Heart right ventricle (tissue), 16 donors: ENCODE results near the gene PRKAG3. TPM values are rescaled to one million over a fixed set of nuclear protein-coding genes. Genes with fewer than 3 reads are reported as not detected.

Experiments
- ATAC-seq, 8 donors: fragments of 200-7000 bp; cut with Tn5 transposase; one replicate each; pipeline ENCODE4 v1.9.1; 2020; ENCODE audit warnings: mild to moderate bottlenecking in 8 of 8, moderate library complexity in 8 of 8, moderate number of reproducible peaks in 1 of 8
- DNase-seq, 2 donors: peaks; one replicate each; pipeline ENCODE4 v3.0.0-alpha.2; 2020
- H3K27ac ChIP-seq, 10 donors: fragments of 200-600 bp; sonication (generic) in 2 of 10; one replicate each; pipeline versions ENCODE4 v1.5.0 to v1.8.0; 2020 to 2022; ENCODE audit warnings: mild to moderate bottlenecking in 3 of 10
- H3K27me3 ChIP-seq, 7 donors: fragments of 200-600 bp; one replicate each; pipeline ENCODE4 v1.8.0; 2021 to 2022; ENCODE audit warnings: mild to moderate bottlenecking in 2 of 7
- H3K36me3 ChIP-seq, 9 donors: fragments of 200-600 bp; sonication (generic) in 1 of 9; one replicate each; pipeline versions ENCODE4 v1.5.0 to v1.8.0; 2020 to 2022; ENCODE audit warnings: mild to moderate bottlenecking in 2 of 9
- H3K4me1 ChIP-seq, 9 donors: fragments of 200-600 bp; sonication (generic) in 1 of 9; one replicate each; pipeline versions ENCODE4 v1.5.0 to v1.8.0; 2020 to 2022; ENCODE audit warnings: mild to moderate bottlenecking in 4 of 9
- H3K4me3 ChIP-seq, 10 donors: fragments of 200-600 bp; sonication (generic) in 2 of 10; one replicate each; pipeline versions ENCODE4 v1.5.0 to v1.8.0; 2020 to 2022; ENCODE audit warnings: mild to moderate bottlenecking in 7 of 10, moderate library complexity in 2 of 10
- H3K9me3 ChIP-seq, 11 donors: fragments of 200-600 bp in 10 of 11; sonication (generic) in 2 of 11; one replicate each; pipeline versions ENCODE4 v1.5.0 to v1.8.0; 2013 to 2022; ENCODE audit warnings: mild to moderate bottlenecking in 2 of 11, control low read depth in 1 of 11, moderate library complexity in 1 of 11
- WGBS, 2 donors: extraction: QIAGEN DNeasy Blood & Tissue Kit; methylation state at CpG; one replicate each; pipeline ENCODE4 v1.1.7; 2013; ENCODE audit warnings: inconsistent platforms in 1 of 2; 5-methylcytosine and 5-hydroxymethylcytosine counted together
- intact Hi-C, 10 donors: fragments of 100-400 bp; cut with DNase I; formaldehyde crosslinking; loops; one replicate each; pipeline versions ENCODE4 v1.11.1 to v1.14.2; 2022
- polyA plus RNA-seq, 2 donors: library from polyadenylated mRNA; stranded (reverse); fragments of 200-250 nt; gene quantifications; one replicate each; pipeline ENCODE4 v1.2.3, GENCODE V29; 2013
- total RNA-seq, 10 donors: library from RNA; stranded (reverse); fragmentation: NEBNext Ultra II Directional in 3 of 10; extraction: Animal tissue kit (Norgen Biotek cat#: 25700) in 3 of 10; gene quantifications; one replicate each; pipeline versions ENCODE4 v1.2.1 to v1.2.4, GENCODE V29; 2021 to 2023
- TF ChIP-seq, protein P1 (sequence below), 9 donors: fragments of 200-600 bp; sonication (generic) in 2 of 9; IDR thresholded peaks; one replicate each; pipeline versions ENCODE4 v1.5.0 to v1.8.0; 2021 to 2022; ENCODE audit warnings: antibody characterized with exemption in 9 of 9, mild to moderate bottlenecking in 5 of 9, moderate library complexity in 1 of 9
- donor health status: Arrhythmogenic right ventricular cardiomyopathy.
- donor health status: ischemic (EF 13 %, LVEDD 7.1; RV severe dilation, severe dysfunction).
- donor health status: healthy with polysubstance abuse.
- donor health status: DM: no; HTN: yes; CAD: no.
- donor health status: DM: no; HTN: no; CAD: no.
- donor health status: ischemic (EF 25% LVEDD 6.9; RV normal size, moderate dysfunction).
- donor health status: ischemic (EF 25% LVEDD 5.7; RV mildly dilated, moderate dysfunction).
- donor health status: healthy.
- donor health status: DM: yes; HTN: yes; CAD: no.
- donor health status: Ischemic cardiomyopathy.
- donor health status: ischemic (EF 35%, LVEDD 5.7; RV mildly dilated, moderate dysfunction).
- donor health status: nonischemic (EF 11% LVEDD 7.7; RV severe dilation, severe dysfunction).
- donor health status: DM: yes; HTN: yes; CAD: no.
- donor health status: PGD.
- donor health status: ischemic (EF 29% LVEDD 5.4; RV normal size, mild dysfunction).
- donor health status: nonischemic (EF 23%, LVEDD 6.1; RV moderate dilation, normal function).

The PRKAG3 gene
- total and polyA plus RNA-seq, 12 donors, result 0.03 to 0.19 (median 0.12) TPM; not detected in 8

DNA sequence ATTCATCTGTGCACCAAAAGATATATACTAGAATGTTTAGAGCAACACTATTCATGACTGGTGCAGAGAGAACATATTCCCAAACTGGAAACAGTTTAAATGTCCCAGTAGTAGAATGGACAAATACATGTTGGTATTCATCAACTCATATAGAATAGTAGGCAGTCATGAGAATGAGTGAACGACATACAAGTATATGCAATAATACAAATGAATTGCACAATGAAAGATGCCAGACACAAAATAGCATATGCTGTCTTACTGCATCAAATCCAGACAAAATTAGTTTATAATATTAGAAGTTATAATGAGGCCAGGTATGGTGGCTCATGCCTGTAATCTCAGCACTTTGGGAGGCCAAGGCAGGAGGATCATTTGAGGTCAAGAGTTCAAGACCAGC is 8.3 kb upstream of the PRKAG3 start:
- H3K4me1 ChIP-seq, result peaks cover 0 to 14% (median 0%) of the 10 kb centered on the region in 9 donors
- peaks cover 0 to 34% (median 5%) of the 10 kb centered on the region in 11 donors for H3K9me3 ChIP-seq
- H3K36me3 ChIP-seq, result no peaks in the 10 kb centered on the region
- no peak for DNase-seq
- intact Hi-C loops, result loop anchor here in 2 of 10 donors (10.0 kb wide), 2 partner anchors 115 to 125 kb away; partner anchors contain the start of gene TTLL4 (in 1 of the 2)
- H3K27me3 ChIP-seq, result peaks cover 0 to 26% (median 9%) of the 10 kb centered on the region in 7 donors
- no peak for ATAC-seq
- 83 to 86% methylated on average over 1 of the region's 1 CpG for whole genome bisulfite sequencing, 2 donors
- no peak overlapping the region for H3K27ac ChIP-seq
- H3K4me3 ChIP-seq, result no peak overlapping the region
- TF ChIP-seq, protein P1, sequence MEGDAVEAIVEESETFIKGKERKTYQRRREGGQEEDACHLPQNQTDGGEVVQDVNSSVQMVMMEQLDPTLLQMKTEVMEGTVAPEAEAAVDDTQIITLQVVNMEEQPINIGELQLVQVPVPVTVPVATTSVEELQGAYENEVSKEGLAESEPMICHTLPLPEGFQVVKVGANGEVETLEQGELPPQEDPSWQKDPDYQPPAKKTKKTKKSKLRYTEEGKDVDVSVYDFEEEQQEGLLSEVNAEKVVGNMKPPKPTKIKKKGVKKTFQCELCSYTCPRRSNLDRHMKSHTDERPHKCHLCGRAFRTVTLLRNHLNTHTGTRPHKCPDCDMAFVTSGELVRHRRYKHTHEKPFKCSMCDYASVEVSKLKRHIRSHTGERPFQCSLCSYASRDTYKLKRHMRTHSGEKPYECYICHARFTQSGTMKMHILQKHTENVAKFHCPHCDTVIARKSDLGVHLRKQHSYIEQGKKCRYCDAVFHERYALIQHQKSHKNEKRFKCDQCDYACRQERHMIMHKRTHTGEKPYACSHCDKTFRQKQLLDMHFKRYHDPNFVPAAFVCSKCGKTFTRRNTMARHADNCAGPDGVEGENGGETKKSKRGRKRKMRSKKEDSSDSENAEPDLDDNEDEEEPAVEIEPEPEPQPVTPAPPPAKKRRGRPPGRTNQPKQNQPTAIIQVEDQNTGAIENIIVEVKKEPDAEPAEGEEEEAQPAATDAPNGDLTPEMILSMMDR (IDR thresholded peaks at IDR 0.05), result no peak

DNA sequence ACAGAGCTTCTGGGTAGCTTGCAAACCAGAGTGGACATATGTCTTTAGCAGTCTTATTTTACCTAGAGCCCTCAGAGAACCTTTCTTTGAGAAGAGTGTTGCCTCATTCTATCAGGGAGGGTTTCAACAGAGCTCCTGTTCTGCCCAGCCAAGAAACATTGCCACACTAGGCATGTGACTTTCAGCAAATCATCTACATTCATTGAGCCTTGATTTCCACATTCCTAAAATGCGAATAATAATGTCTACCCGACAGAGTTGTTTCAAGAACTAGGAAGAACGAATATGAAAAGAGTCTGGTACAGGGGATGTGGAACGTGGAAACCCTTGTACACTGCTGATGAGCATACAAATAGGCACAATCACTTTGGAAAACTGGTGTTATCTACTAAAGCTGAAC is 7.8 kb upstream of the PRKAG3 start:
- Histone ChIP-seq H3K27me3 (peaks cover 0 to 28% (median 11%) of the 10 kb centered on the region in 7 donors), H3K36me3 (no peaks in the 10 kb centered on the region), H3K4me3 (no peak overlapping the region), H3K4me1 (peaks cover 0 to 14% (median 0%) of the 10 kb centered on the region in 9 donors), H3K27ac (peak overlapping the region in 1 of 10 donors; percentile 27), H3K9me3 (peaks cover 0 to 33% (median 5%) of the 10 kb centered on the region in 11 donors)
- intact Hi-C loops, result loop anchor here in 1 of 10 donors (10.0 kb wide), 1 partner anchor 125 kb away; the partner anchor contains the start of gene TTLL4
- ATAC-seq (peak in 1 of 8 donors; percentile 42), DNase-seq (no peak)
- WGBS, 2 donors, result 67 to 79% methylated on average over 4 of the region's 4 CpGs
- TF ChIP-seq, protein P1 (IDR thresholded peaks at IDR 0.05), result no peak

DNA sequence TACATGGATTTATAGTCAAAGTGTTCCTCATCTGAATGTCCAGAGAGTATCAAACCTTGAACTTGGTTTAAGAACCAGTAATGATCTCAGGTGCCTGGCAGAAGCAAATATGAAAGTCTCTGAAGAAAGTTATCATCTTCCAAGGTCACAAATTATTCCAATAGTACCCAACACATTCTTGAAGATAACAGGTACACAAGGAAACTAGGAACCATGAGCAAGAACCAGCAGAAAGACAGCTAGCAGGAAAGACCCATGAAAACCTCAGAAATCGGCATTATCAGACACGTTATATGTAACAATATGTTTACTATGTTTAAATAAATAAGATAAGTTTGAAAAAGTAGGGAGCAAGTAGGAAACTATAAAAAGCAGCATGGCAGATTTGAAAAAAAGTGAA is 5.9 kb upstream of the PRKAG3 start:
- Histone ChIP-seq H3K27ac (no peak overlapping the region), H3K4me1 (peaks cover 0 to 26% (median 1%) of the 10 kb centered on the region in 9 donors), H3K4me3 (no peak overlapping the region), H3K27me3 (peaks cover 0 to 41% (median 11%) of the 10 kb centered on the region in 7 donors), H3K9me3 (peaks cover 0 to 31% (median 5%) of the 10 kb centered on the region in 11 donors), H3K36me3 (no peaks in the 10 kb centered on the region)
- DNase-seq (no peak), ATAC-seq (no peak)
- 94 to 97% methylated on average over 2 of the region's 2 CpGs for WGBS, 2 donors
- intact Hi-C loops, result loop anchor here in 1 of 10 donors (10.0 kb wide), 1 partner anchor 123 kb away; the partner anchor contains the start of gene TTLL4
- TF ChIP-seq, protein P1 (IDR thresholded peaks at IDR 0.05), result no peak

DNA sequence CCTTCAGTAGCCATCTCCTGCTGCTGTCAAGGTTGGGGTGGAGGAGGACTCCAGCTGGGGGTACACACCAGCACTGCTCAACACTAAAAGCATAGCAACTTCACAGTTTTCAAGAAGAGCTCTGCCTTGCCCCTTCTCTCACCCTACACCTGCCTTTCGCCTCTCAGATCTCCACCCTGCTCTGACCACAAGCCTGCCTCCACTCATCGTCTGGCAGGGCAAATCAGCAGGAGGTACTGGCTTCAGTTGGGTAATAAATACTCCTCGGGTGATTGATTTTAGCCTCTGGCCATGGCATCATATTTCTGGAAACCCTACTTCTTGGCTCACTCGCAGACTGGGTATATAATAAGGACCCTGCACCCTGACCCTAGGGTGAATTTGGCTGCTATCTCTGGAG is 3.1 kb upstream of the PRKAG3 start:
- intact Hi-C loops, result loop anchor here in 1 of 10 donors (10.0 kb wide), 1 partner anchor 120 kb away; the partner anchor contains the start of gene TTLL4
- TF ChIP-seq, protein P1 (IDR thresholded peaks at IDR 0.05), result no peak

More for the DNA sequence above, 3.1 kb upstream of the PRKAG3 start:
- Histone ChIP-seq H3K27me3 (peaks cover 0 to 56% (median 26%) of the 10 kb centered on the region in 7 donors), H3K4me3 (no peak overlapping the region), H3K36me3 (no peaks in the 10 kb centered on the region), H3K27ac (no peak overlapping the region), H3K9me3 (peaks cover 0 to 24% (median 5%) of the 10 kb centered on the region in 11 donors), H3K4me1 (peaks cover 0 to 34% (median 13%) of the 10 kb centered on the region in 9 donors)
- ATAC-seq (no peak), DNase-seq (no peak)
- 68 to 76% methylated on average over 4 of the region's 4 CpGs for WGBS, 2 donors
